ENCODE data around the gene CEMIP. TPM values are rescaled to one million over a fixed set of nuclear protein-coding genes. Genes with fewer than 3 reads are reported as not detected.

Gene CEMIP
- total and polyA plus RNA-seq, 2 of the 8 experiments (the other 6 are each of a cell fraction or from before 2014, with no cell fraction given) = 0.11 to 0.60 TPM

- Histone ChIP-seq H3K36me3 (ENCODE audit: control insufficient read depth in 2 of 4, insufficient read depth in 4 of 4, low read length in 3 of 4) (peaks cover 0 to 4% (median 1%) of the 10 kb centered on the region in 4 experiments; a peak in 4 of 8 replicates), H4K5ac (ENCODE audit: insufficient read length, low read depth, low read length) (no peak overlapping the region), H3K4me3 (ENCODE audit: extremely low read depth in 1 of 4, insufficient read depth in 2 of 4, low read depth in 3 of 4, low read length in 4 of 4) (no peak overlapping the region), H3K23ac (ENCODE audit: insufficient read length) (no peak overlapping the region), H3K79me1 (ENCODE audit: low read depth, low read length) (no peaks in the 10 kb centered on the region), H2BK15ac (ENCODE audit: low read length) (no peak overlapping the region), H3K9me3 (ENCODE audit: insufficient read depth in 2 of 2, low read depth in 1 of 2, low read length in 1 of 2) (no peaks in the 10 kb centered on the region), H2AFZ (ENCODE audit: low read length) (no peak overlapping the region), H4K8ac (ENCODE audit: extremely low read depth, insufficient read depth, low read length) (no peak overlapping the region), H2BK12ac (ENCODE audit: low read depth, low read length) (no peak overlapping the region), H3K4me1 (replicated peaks in 1 of 4; ENCODE audit: control insufficient read depth in 3 of 4, insufficient read depth in 4 of 4, low read length in 3 of 4) (no peaks in the 10 kb centered on the region; a peak in 1 of 7 replicates), H3K14ac (ENCODE audit: insufficient read length) (no peak overlapping the region), H3K4ac (replicated peaks; ENCODE audit: insufficient read length, low read depth, low read length) (no peak overlapping the region), H4K91ac (replicated peaks; ENCODE audit: insufficient read length, low read length) (no peak overlapping the region), H2BK5ac (ENCODE audit: low read depth, low read length) (no peak overlapping the region), H4K20me1 (replicated peaks in 1 of 2; ENCODE audit: control insufficient read depth in 1 of 2, insufficient read depth in 2 of 2, low read length in 2 of 2) (peaks cover 0 to 3% of the 10 kb centered on the region in 2 experiments), H3K79me2 (ENCODE audit: control insufficient read depth in 1 of 2, insufficient read depth in 2 of 2, low read length in 2 of 2) (no peaks in the 10 kb centered on the region), H3K23me2 (ENCODE audit: low read depth, low read length) (no peaks in the 10 kb centered on the region), H3K56ac (replicated peaks; ENCODE audit: insufficient read length, low read depth, low read length) (no peak overlapping the region), H3K9ac (replicated peaks in 1 of 4; ENCODE audit: extremely low read depth in 1 of 4, low read depth in 3 of 4, low read length in 3 of 4) (no peak overlapping the region), H2BK20ac (ENCODE audit: low read length) (no peak overlapping the region), H3K4me2 (ENCODE audit: insufficient read depth in 1 of 2, low read depth in 2 of 2, low read length in 2 of 2) (no peak overlapping the region), H2AK5ac (ENCODE audit: low read depth, low read length) (no peak overlapping the region), H2BK120ac (replicated peaks; ENCODE audit: low read depth, low read length) (no peak overlapping the region), H3K27ac (ENCODE audit: low read depth, low read length) (no peak overlapping the region), H3K18ac (ENCODE audit: extremely low read depth, low read length) (no peak overlapping the region), H3K27me3 (replicated peaks in 1 of 4; ENCODE audit: control insufficient read depth in 3 of 4, extremely low read depth in 1 of 4, insufficient read depth in 3 of 4, low read length in 3 of 4) (no peaks in the 10 kb centered on the region)
- 93% methylated on average over 6 of the region's 6 CpGs; no CpG with 5 or more reads in 1 of the 2 experiments for WGBS, 2 experiments (ENCODE audit: extremely low coverage in 1 of 2, insufficient coverage in 1 of 2, insufficient read length in 1 of 2, insufficient replicate concordance in 2 of 2, low coverage in 1 of 2, low lambda C conversion rate in 2 of 2, missing lambda C conversion rate in 1 of 2)
- ChIA-PET POLR2A (ENCODE audit: partially characterized antibody) (interaction anchor here (1.0 to 1.3 kb wide), 2 partner anchors 9 to 13 kb away, joined by 3 read pairs; no protein-coding TSS in a partner anchor), CTCF (ENCODE audit: partially characterized antibody) (interaction anchor here (0.6 to 2.3 kb wide), 8 partner anchors 9 to 158 kb away, joined by 3 to 12 read pairs (median 4); no protein-coding TSS in a partner anchor)
- FAIRE-seq (no peak), DNase-seq (ENCODE audit: low read depth in 1 of 2, low spot score in 2 of 2) (no peak)
These were observed 161.7 kb downstream of the CEMIP start for GRCh38 chr15:80940851-80941250.
